Measurements from ENCODE around the gene TRPM5.

GRCh38 chr11:2437516-2437915 lies 6.8 kb downstream of the TRPM5 start:
- no peak for TF ChIP-seq CTCF (IDR thresholded peaks at IDR 0.05)
- no peak for TF ChIP-seq POLR2A (IDR thresholded peaks at IDR 0.05)
- no peak for TF ChIP-seq POLR2AphosphoS5 (IDR thresholded peaks at IDR 0.05)

Measured in stomach (tissue), 4 donors.